Right hindlimb (tissue), 1 donor: Measurements from ENCODE around the gene SYT13.
A peak's percentile ranks its signal among the peaks of the same experiment; 100 is the strongest.

Source experiments
- DNase-seq: peaks from one replicate; pipeline ENCODE4 v3.0.0-alpha.2; 2018

Gene SYT13

DNA sequence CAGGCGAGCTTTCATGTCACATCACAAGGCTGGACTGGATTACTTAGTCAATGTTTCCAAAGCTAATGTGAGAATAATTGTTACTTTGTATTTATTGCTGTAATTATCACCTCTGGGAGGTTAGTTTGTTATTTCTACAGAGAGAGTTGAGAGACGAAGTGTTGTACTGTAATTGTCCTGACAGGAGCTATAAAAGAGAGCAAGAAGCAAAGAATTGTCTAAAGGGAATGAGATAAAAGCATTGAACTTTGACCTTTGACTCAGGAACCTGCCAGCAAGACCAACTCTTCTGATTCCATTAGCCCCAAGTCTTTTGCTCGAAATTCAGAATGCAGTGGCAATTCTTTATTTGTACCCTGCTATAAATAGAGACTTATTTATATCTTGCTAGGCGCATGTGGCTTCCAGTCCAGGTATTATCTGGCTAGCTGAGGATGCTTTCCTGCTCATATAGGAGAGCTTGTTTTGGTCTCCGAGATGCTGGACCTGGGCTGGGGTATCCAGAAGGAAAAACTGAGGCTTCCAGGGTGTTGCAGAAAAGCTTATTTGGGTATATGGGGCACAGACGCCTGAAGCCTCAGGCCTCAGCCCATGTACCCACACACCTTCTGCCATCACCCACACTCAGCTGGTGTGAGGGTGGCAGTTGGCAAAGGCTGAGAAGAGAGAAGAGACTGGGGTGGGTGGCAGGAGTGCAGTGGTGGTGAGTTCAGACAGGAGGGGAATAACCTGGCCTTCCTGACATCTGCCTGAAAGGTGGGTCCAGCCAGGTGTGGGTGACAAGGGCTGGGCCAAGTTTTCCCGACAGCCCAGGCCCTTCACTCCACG is 40.7 kb downstream of the SYT13 start:
- DNase-seq: no peak

DNA sequence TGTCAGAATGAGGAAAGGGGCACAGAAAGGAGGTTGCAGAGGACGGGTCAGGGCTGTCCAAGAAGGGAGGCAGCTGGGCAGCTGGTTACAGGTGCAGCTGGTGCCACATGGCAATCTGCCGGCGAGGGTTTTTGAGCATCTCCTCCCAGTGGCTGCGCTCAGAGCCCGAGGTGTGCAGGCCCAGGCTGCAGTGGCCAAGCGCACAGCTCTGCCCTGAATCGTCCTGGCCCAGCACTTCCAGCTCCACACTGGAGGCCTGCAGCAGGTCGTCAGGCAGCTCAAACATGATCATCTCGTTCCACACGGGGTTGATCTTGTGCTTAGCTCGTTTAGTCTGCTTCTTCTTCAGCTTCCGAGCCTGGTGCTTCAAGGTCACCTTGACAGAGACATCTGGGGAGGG is 42.2 kb downstream of the SYT13 start:
- DNase-seq: no peak

- no peak for DNase-seq
Observed at GRCh38 chr11:45239733-45240132, 46.4 kb downstream of the SYT13 start.

GRCh38 chr11:45238724-45239123 is 47.4 kb downstream of the SYT13 start:
- DNase-seq: no peak

DNA sequence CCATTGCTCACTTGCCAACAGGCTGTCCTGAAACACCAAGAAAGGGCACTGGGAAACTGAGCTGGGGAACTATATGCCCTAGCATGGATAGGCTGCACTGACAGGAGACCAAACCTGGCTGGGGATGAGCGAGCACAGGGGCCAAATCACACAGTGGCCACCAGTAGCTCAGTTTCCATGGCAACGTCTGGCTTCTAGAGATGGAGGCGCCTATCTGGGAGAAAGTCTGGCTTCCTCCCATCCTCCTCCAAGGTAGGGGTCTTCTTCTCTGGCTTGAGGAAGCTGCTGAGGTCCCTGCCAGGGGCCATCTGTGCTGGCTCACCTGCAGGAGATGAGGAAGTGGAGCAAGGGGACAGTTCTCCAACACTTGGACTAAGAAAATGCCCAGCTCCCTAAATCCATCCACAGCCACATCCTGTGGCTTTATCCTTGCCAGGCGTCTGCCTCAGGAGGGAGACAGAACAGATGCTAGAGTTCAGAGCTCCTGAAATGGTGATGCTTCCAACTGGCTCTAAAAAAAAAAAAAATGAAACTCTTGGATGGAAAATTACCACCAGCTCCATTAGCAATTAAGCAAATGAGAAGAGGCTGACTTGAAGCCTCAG is 48.3 kb downstream of the SYT13 start:
- DNase-seq: no peak

DNA sequence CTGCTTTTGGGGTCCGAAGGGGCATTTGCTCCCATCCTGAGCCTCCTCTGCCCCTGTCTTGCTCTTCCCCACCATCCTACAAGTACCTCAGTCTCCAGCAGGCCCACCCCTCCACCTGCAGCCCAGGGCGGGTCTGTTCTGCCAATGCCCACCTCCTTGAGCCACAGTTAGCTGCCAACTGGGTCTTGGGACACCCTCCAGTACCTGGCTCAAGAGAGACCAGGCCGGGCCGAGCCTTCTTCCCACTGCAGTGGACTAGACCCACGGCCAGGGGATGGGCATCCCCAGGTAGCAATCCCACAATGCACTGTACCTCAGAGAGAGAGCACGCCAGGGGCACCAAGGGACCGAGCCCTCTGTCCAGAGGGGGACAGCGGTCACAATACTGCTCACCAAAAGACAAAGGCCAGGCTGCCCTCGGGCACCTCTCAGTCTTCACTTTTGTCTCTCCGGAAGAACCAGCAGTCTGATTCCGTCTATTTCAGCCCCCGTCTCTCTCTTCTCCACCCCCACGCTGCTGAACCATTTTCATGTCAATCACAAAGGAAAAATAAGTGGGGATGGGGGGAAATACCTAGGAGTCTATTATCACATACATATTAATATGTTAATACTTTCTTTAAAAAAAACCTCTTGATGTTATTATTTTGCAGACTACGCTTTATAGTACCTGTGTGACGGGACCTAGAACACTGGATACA is 51.7 kb downstream of the SYT13 start:
- no peak for DNase-seq

DNA sequence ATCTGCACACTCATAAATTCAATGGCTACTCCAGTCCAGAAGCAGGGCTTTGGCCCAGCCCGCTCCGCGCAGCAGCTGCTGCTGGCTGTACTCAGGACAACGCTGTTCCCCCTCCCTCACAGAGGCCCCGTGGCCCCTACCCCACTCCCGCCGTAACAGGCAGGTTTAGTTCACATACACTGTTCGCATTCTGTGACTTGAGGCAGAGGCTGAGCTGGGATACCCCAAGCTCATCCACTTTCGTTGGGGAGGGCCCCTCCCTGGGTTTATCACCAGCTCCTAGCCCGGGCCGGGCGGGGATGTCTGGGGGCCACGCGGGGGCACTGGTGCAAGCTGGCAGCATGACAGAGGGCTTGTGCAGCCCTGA is 52.4 kb downstream of the SYT13 start:
- no peak for DNase-seq

DNA sequence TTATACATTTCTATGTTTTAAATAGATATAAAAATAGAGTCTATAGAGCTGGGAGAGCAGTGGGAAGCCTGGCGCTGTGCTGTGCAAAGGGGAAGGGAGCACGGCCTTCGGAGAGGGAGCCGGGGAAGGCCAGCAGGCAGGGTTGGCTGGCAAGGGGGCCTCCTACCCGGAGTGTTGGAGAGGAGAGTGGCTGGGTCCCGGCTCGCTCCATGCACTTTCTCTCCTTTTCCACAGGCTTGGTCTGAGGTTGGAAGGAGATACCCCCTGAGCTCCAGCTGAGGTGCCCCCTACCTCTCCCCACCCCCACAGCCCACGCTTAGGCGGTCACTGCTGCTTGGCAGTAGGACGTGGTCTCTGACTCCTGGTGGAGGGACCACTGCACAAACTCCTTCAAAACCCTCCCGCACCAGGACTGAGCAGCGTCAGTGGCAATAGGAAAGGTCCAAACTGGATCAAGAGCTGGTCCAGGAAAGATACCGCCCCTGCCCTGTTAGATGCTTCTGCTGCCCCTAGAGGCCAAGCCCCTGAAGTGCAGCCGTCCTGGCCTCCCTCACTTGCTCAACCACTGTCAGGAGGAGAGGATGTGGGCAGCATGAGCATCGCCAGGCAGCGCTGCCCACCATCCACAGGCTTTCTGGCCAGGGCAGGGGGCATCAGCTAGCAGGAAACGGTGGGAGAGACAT is 52.9 kb downstream of the SYT13 start:
- DNase-seq: peak; percentile 71

- DNase-seq: no peak
Observed at GRCh38 chr11:45232341-45233080, 53.6 kb downstream of the SYT13 start.

GRCh38 chr11:45229401-45230020 is 56.6 kb downstream of the SYT13 start:
- no peak for DNase-seq

- no peak for DNase-seq
Observed at GRCh38 chr11:45227836-45228235, 58.3 kb downstream of the SYT13 start.

DNA sequence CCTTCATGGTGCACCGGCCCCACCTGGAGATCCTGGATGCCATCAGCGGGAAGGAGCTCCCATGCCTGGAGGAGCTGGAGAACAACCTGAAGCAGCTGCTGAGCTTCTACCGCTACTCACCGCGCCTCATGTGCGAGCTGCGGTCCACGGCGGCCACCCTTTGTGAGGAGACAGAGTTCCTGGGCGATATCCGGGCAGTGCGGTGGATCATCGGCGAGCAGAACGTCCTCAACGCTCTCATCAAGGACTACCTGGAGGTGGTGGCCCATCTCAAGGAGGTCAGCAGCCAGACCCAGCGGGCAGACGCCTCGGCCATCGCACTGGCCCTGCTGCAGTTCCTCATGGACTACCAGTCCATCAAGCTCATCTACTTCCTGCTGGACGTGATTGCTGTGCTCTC is 59.2 kb downstream of the SYT13 start:
- DNase-seq: no peak

- DNase-seq: no peak
Observed at GRCh38 chr11:45225961-45226871, 59.9 kb downstream of the SYT13 start.

DNA sequence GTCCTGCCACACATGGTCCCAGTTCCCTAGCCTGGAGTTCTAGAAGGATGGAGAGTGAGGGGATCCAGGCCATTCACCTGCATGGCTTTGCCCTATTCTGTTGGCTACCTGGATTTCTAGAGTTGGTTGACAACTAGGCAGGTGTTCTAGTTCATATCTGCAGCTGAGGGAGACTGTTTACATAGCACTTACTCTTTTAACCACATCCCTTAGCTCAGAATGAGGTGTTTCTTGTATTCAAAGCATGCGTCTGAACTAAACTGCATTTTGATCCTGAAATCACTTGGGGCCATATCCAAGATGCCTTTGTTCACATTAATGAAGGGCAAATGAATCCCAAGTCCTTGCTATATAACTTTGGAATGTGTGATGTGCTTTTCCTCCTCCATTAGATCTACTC is 60.9 kb downstream of the SYT13 start:
- DNase-seq: no peak

- no peak for DNase-seq
Observed at GRCh38 chr11:45224766-45225165, 61.4 kb downstream of the SYT13 start.

GRCh38 chr11:45223496-45223895 is 62.6 kb downstream of the SYT13 start:
- DNase-seq: no peak

DNA sequence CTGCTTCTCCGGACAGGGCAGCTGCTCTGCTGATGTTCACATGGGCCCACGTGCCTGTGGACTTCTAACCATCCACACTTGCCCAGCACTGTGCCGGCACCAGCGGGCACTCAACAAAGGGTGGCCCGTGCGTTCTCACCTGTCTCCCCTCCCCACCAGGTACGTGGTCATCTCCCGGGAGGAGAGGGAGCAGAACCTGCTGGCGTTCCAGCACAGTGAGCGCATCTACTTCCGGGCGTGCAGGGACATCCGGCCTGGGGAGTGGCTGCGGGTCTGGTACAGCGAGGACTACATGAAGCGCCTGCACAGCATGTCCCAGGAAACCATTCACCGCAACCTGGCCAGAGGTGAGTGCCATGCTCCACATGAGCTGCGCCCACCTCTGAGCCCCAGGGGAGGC is 66.7 kb downstream of the SYT13 start:
- no peak for DNase-seq

GRCh38 chr11:45218705-45219104 is 67.4 kb downstream of the SYT13 start:
- no peak for DNase-seq

- DNase-seq: no peak
Observed at GRCh38 chr11:45217991-45218390, 68.2 kb downstream of the SYT13 start.

GRCh38 chr11:45216901-45217300 is 69.2 kb downstream of the SYT13 start:
- DNase-seq: no peak

- no peak for DNase-seq
Observed at GRCh38 chr11:45216031-45216430, 70.1 kb downstream of the SYT13 start.
